SK-N-SH treated with all-trans-retinoic acid at 6 μM for 48 hours (cell line): ENCODE results near the gene UQCRC1.

Experiments used
- ATAC-seq: fragments of 200-7000 bp; cut with Tn5 transposase; 3 replicates; pipeline ENCODE4 v1.9.1; 2020; ENCODE audit warnings: mild to moderate bottlenecking, moderate library complexity
- BACH2 ChIP-seq: fragments of 250-450 bp; sonication (Bioruptor Pico); IDR thresholded peaks from 2 replicates; pipeline ENCODE4 v1.9.0; 2021; ENCODE audit warnings: mild to moderate bottlenecking, borderline replicate concordance
- CSDC2 ChIP-seq: fragments of 250-450 bp; sonication (Bioruptor Pico); IDR thresholded peaks from 2 replicates; pipeline ENCODE4 v1.5.0; 2020; ENCODE audit warnings: mild to moderate bottlenecking, moderate library complexity
- CSRNP3 ChIP-seq: fragments of 250-450 bp; sonication (Bioruptor Pico); IDR thresholded peaks from 2 replicates; pipeline ENCODE4 v1.5.1; 2021; ENCODE audit warnings: mild to moderate bottlenecking, moderate library complexity
- ESRRG ChIP-seq: fragments of 250-450 bp; sonication (Bioruptor Pico); IDR thresholded peaks from 2 replicates; pipeline ENCODE4 v1.6.1; 2021; ENCODE audit warnings: mild to moderate bottlenecking
- GLIS3 ChIP-seq: fragments of 250-450 bp; sonication (Bioruptor Pico); IDR thresholded peaks from 2 replicates; pipeline ENCODE4 v1.5.0; 2020; ENCODE audit warnings: mild to moderate bottlenecking, moderate library complexity
- ISL1 ChIP-seq: fragments of 250-450 bp; sonication (Bioruptor Pico); IDR thresholded peaks from 2 replicates; pipeline ENCODE4 v2.1.2; 2022; ENCODE audit warnings: mild to moderate bottlenecking, moderate library complexity
- OSR1 ChIP-seq: fragments of 250-450 bp; sonication (Bioruptor Pico); IDR thresholded peaks from 2 replicates; pipeline ENCODE4 v1.8.0; 2022; ENCODE audit warnings: moderate library complexity, mild to moderate bottlenecking, inconsistent platforms
- PATZ1 ChIP-seq: fragments of 250-450 bp; sonication (Bioruptor Pico); IDR thresholded peaks from 2 replicates; pipeline ENCODE4 v1.8.0; 2020; ENCODE audit warnings: mild to moderate bottlenecking, moderate library complexity, borderline replicate concordance
- PPARA ChIP-seq: fragments of 250-450 bp; sonication (Bioruptor Pico); IDR thresholded peaks from 2 replicates; pipeline ENCODE4 v1.5.0; 2020; ENCODE audit warnings: mild to moderate bottlenecking, borderline replicate concordance
- RARB ChIP-seq: fragments of 250-450 bp; sonication (Bioruptor Pico); IDR thresholded peaks from 2 replicates; pipeline ENCODE4 v1.8.0; 2021; ENCODE audit warnings: mild to moderate bottlenecking, moderate library complexity
- SNAI2 ChIP-seq: fragments of 250-450 bp; sonication (Bioruptor Pico); IDR thresholded peaks from 2 replicates; pipeline ENCODE4 v1.5.0; 2020; ENCODE audit warnings: mild to moderate bottlenecking, moderate library complexity
- TCF4 ChIP-seq: fragments of 250-450 bp; sonication (Bioruptor Pico); IDR thresholded peaks from 2 replicates; pipeline ENCODE4 v1.8.0; 2021; ENCODE audit warnings: mild to moderate bottlenecking, moderate library complexity, borderline replicate concordance
- TOX ChIP-seq: fragments of 250-450 bp; sonication (Bioruptor Pico); IDR thresholded peaks from 2 replicates; pipeline ENCODE4 v1.8.0; 2021; ENCODE audit warnings: mild to moderate bottlenecking, moderate library complexity, borderline replicate concordance
- TSHZ2 ChIP-seq: fragments of 250-450 bp; sonication (Bioruptor Pico); IDR thresholded peaks from 2 replicates; pipeline ENCODE4 v1.5.0; 2020; ENCODE audit warnings: mild to moderate bottlenecking, moderate library complexity
- ZC3H10 ChIP-seq: fragments of 250-450 bp; sonication (Bioruptor Pico); IDR thresholded peaks from 2 replicates; pipeline ENCODE4 v1.5.1; 2021; ENCODE audit warnings: mild to moderate bottlenecking, moderate library complexity
- ZFP3 ChIP-seq: fragments of 250-450 bp; sonication (Bioruptor Pico); IDR thresholded peaks from 2 replicates; pipeline ENCODE4 v1.5.0; 2020; ENCODE audit warnings: mild to moderate bottlenecking, moderate library complexity
- ZFP30 ChIP-seq: fragments of 450-650 bp; formaldehyde crosslinking; IDR thresholded peaks from 2 replicates; pipeline ENCODE4 v1.5.0; 2022; ENCODE audit warnings: mild to moderate bottlenecking, moderate library complexity
- ZNF565 ChIP-seq: fragments of 450-650 bp; formaldehyde crosslinking; conservative IDR thresholded peaks from 2 replicates; pipeline ENCODE4 v1.5.0; 2020; ENCODE audit warnings: low read depth, mild to moderate bottlenecking, moderate library complexity
- ZNF70 ChIP-seq: fragments of 450-650 bp; formaldehyde crosslinking; IDR thresholded peaks from 2 replicates; pipeline ENCODE4 v1.5.0; 2020; ENCODE audit warnings: mild to moderate bottlenecking, moderate library complexity
- ZNF8 ChIP-seq: fragments of 450-650 bp; formaldehyde crosslinking; IDR thresholded peaks from 2 replicates; pipeline ENCODE4 v1.5.0; 2020; ENCODE audit warnings: mild to moderate bottlenecking, moderate library complexity
- TF ChIP-seq, protein P1 (sequence below): fragments of 250-450 bp; sonication (Bioruptor Pico); IDR thresholded peaks from 2 replicates; pipeline ENCODE4 v1.8.0; 2021; ENCODE audit warnings: low read depth, mild to moderate bottlenecking, moderate library complexity, borderline replicate concordance
- TF ChIP-seq, protein P2 (sequence below): fragments of 250-450 bp; sonication (Bioruptor Pico); IDR thresholded peaks from 2 replicates; pipeline ENCODE4 v1.5.1; 2020; ENCODE audit warnings: low read depth, mild to moderate bottlenecking, moderate library complexity

UQCRC1 gene

DNA sequence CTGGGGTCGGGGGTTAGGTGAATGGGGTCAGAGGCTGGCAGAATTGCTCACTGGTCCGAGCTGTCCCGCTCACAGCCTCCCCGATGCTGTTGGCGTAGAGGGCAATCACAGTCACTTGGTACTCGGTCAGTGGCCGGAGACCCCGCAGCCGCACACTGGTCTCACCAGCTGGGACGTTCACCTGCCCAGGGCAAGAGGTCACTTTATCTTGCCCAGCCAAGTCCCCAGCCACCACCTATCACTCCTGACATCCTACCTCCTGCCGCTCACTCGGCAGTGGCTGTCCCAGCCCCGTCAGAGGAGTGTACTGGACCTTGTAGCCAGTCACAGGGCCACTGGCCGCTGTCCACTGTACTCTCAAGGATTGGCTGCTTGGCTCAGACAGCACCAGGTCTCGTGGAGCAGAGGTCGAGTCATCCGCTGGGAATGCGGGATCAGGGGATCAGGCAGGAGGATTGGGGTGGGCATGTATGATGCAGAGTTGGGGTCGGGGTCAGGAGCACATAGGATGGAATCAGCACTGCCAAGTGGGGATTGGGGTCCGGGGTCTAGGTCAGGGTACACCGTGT lies 16.8 kb downstream of the UQCRC1 start (continued):
- TF ChIP-seq, protein P1, sequence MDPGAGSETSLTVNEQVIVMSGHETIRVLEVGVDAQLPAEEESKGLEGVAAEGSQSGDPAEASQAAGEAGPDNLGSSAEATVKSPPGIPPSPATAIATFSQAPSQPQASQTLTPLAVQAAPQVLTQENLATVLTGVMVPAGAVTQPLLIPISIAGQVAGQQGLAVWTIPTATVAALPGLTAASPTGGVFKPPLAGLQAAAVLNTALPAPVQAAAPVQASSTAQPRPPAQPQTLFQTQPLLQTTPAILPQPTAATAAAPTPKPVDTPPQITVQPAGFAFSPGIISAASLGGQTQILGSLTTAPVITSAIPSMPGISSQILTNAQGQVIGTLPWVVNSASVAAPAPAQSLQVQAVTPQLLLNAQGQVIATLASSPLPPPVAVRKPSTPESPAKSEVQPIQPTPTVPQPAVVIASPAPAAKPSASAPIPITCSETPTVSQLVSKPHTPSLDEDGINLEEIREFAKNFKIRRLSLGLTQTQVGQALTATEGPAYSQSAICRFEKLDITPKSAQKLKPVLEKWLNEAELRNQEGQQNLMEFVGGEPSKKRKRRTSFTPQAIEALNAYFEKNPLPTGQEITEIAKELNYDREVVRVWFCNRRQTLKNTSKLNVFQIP (CRISPR knock-in tag), result no peak
- no peak for TF ChIP-seq GLIS3 (CRISPR knock-in tag)
- TF ChIP-seq PPARA (CRISPR knock-in tag), result no peak
- TF ChIP-seq ZFP3, result no peak
- no peak for TF ChIP-seq ZFP30 (CRISPR knock-in tag)
- no peak for TF ChIP-seq CSRNP3
- TF ChIP-seq OSR1 (CRISPR knock-in tag), result no peak
- TF ChIP-seq, all 23 proteins: peak for 0

DNA sequence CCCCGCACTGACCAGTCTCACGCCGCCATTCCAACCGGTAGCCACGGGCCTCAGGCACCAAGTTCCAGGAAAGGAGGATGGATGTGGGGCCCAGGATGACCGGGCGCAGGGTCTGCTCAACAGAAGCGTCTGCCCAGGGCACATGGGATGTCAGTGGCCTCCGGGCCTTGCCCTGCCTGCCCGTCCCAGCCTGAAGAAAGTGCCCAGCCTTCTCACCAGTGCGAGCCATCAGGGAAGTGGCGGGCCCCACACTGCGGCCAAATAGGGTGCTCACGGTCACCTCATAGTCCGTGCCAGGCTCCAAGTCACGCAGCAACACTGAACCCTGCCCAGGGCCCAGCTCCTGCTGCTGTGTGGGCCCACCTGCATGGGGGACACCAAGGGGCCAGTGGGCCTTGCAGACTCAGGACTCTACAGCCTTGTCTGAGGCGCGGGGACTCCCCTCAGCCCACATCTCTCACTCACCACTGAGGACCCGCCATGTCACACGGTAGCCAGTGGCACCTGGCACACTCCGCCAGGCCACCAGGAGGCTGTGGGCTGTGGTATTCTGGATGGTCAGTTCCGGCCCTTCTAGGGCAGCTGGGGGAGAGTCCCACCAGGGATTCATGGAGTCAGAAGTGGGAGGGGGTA lies 17.4 kb downstream of the UQCRC1 start:
- ATAC-seq, result no peak
- TF ChIP-seq TOX (CRISPR knock-in tag) (no peak), TCF4 (CRISPR knock-in tag) (no peak), ZFP3 (no peak), ESRRG (CRISPR knock-in tag) (no peak), ZC3H10 (CRISPR knock-in tag) (no peak), ZNF8 (no peak), ZFP30 (CRISPR knock-in tag) (no peak), CSDC2 (CRISPR knock-in tag) (no peak), ZNF70 (CRISPR knock-in tag) (no peak), PATZ1 (CRISPR knock-in tag) (no peak), ZNF565 (CRISPR knock-in tag) (no peak), SNAI2 (CRISPR knock-in tag) (no peak), RARB (CRISPR knock-in tag) (no peak), CSRNP3 (no peak), PPARA (CRISPR knock-in tag) (no peak), TSHZ2 (no peak), ISL1 (no peak), BACH2 (CRISPR knock-in tag) (no peak)
- TF ChIP-seq, protein P1 (CRISPR knock-in tag), result no peak
- TF ChIP-seq, protein P2, sequence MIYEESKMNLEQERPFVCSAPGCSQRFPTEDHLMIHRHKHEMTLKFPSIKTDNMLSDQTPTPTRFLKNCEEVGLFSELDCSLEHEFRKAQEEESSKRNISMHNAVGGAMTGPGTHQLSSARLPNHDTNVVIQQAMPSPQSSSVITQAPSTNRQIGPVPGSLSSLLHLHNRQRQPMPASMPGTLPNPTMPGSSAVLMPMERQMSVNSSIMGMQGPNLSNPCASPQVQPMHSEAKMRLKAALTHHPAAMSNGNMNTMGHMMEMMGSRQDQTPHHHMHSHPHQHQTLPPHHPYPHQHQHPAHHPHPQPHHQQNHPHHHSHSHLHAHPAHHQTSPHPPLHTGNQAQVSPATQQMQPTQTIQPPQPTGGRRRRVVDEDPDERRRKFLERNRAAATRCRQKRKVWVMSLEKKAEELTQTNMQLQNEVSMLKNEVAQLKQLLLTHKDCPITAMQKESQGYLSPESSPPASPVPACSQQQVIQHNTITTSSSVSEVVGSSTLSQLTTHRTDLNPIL (CRISPR knock-in tag), result no peak
- TF ChIP-seq, all 23 proteins: peak for 0
